WTC11 (cell line): ENCODE results near the gene OXER1. TPM values are rescaled to one million over a fixed set of nuclear protein-coding genes. Genes with fewer than 3 reads are reported as not detected.

Source experiments
- ATAC-seq: fragments of 200-7000 bp; cut with Tn5 transposase; 2 replicates; pipeline ENCODE4 v1.10.0; 2021; ENCODE audit warnings: mild to moderate bottlenecking, moderate library complexity
- CTCF ChIA-PET: fragments of 300-600 bp; sonication (Branson Sonifier 250); formaldehyde crosslinking; loops from one replicate; lab custom pipeline; 2021; ENCODE audit warnings: antibody characterized with exemption; lab: Charles Lee
- POLR2A ChIA-PET: fragments of 350-600 bp; sonication (Branson Sonifier 250); formaldehyde crosslinking; loops from one replicate; lab custom pipeline; 2021; ENCODE audit warnings: antibody characterized with exemption; lab: Charles Lee
- DNase-seq: peaks from one replicate; pipeline ENCODE4 v3.0.0; 2021; ENCODE audit warnings: low spot score
- H3K27ac Mint-ChIP-seq: 2 replicates; pipeline ENCODE4 v1.8.0; 2021; ENCODE audit warnings: mixed read lengths
- H3K27me3 Mint-ChIP-seq: 2 replicates; pipeline ENCODE4 v1.8.0; 2021; ENCODE audit warnings: low read depth, mild to moderate bottlenecking, moderate library complexity, mixed read lengths
- H3K36me3 Mint-ChIP-seq: 2 replicates; pipeline ENCODE4 v1.8.0; 2021; ENCODE audit warnings: mixed read lengths
- H3K4me1 Mint-ChIP-seq: 2 replicates; pipeline ENCODE4 v1.8.0; 2022; ENCODE audit warnings: mixed read lengths
- H3K4me3 Mint-ChIP-seq: 2 replicates; pipeline ENCODE4 v1.8.0; 2021; ENCODE audit warnings: mild to moderate bottlenecking, moderate library complexity, mixed read lengths
- H3K9me3 Mint-ChIP-seq: 2 replicates; pipeline ENCODE4 v1.8.0; 2021; ENCODE audit warnings: mixed read lengths
- E2F1 ChIP-seq: sonication (generic); formaldehyde crosslinking; IDR thresholded peaks from 2 replicates; pipeline ENCODE4 v1.8.0; 2022; ENCODE audit warnings: mild to moderate bottlenecking, missing genetic modification reagents
- GRHL2 ChIP-seq: fragments of 250-450 bp; sonication (Bioruptor Pico); IDR thresholded peaks from 2 replicates; pipeline ENCODE4 v1.8.0; 2022; ENCODE audit warnings: mild to moderate bottlenecking, moderate library complexity; ENCODE audit not compliant: insufficient replicate concordance, severe bottlenecking
- HMGA2 ChIP-seq: fragments of 250-450 bp; sonication (Bioruptor Pico); IDR thresholded peaks from 2 replicates; pipeline ENCODE4 v1.4.0; 2021; ENCODE audit warnings: mild to moderate bottlenecking, moderate library complexity
- IRF2 ChIP-seq: sonication (generic); formaldehyde crosslinking; IDR thresholded peaks from 2 replicates; pipeline ENCODE4 v1.8.0; 2022; ENCODE audit warnings: low read depth, missing genetic modification reagents, borderline replicate concordance
- JAZF1 ChIP-seq: fragments of 250-450 bp; sonication (Bioruptor Pico); IDR thresholded peaks from 2 replicates; pipeline ENCODE4 v1.9.0; 2021; ENCODE audit warnings: moderate library complexity, mild to moderate bottlenecking, inconsistent platforms
- JUN ChIP-seq: sonication (generic); formaldehyde crosslinking; IDR thresholded peaks from 2 replicates; pipeline ENCODE4 v1.8.0; 2023; ENCODE audit warnings: mild to moderate bottlenecking, missing genetic modification reagents
- NFYB ChIP-seq: sonication (generic); formaldehyde crosslinking; conservative IDR thresholded peaks from 2 replicates; pipeline ENCODE4 v1.8.0; 2022; ENCODE audit warnings: low read depth, missing genetic modification reagents
- PRDM15 ChIP-seq: sonication (generic); formaldehyde crosslinking; IDR thresholded peaks from 2 replicates; pipeline ENCODE4 v1.8.0; 2022; ENCODE audit warnings: missing genetic modification reagents
- SP1 ChIP-seq: sonication (generic); formaldehyde crosslinking; conservative IDR thresholded peaks from 2 replicates; pipeline ENCODE4 v1.8.1; 2022; ENCODE audit warnings: missing genetic modification reagents
- STAT6 ChIP-seq: sonication (generic); formaldehyde crosslinking; conservative IDR thresholded peaks from 2 replicates; pipeline ENCODE4 v1.8.1; 2023; ENCODE audit warnings: mild to moderate bottlenecking, low read depth, missing genetic modification reagents, moderate library complexity
- TCF7 ChIP-seq: sonication (generic); formaldehyde crosslinking; IDR thresholded peaks from 2 replicates; pipeline ENCODE4 v1.8.0; 2022; ENCODE audit warnings: mild to moderate bottlenecking, low read depth, missing genetic modification reagents, moderate library complexity
- ZBTB43 ChIP-seq: sonication (generic); formaldehyde crosslinking; IDR thresholded peaks from 2 replicates; pipeline ENCODE4 v1.8.1; 2023; ENCODE audit warnings: mild to moderate bottlenecking, missing genetic modification reagents
- ZNF138 ChIP-seq: sonication (generic); formaldehyde crosslinking; conservative IDR thresholded peaks from 2 replicates; pipeline ENCODE4 v1.8.1; 2022; ENCODE audit warnings: mild to moderate bottlenecking, moderate library complexity, missing genetic modification reagents
- ZNF281 ChIP-seq: sonication (generic); formaldehyde crosslinking; IDR thresholded peaks from 2 replicates; pipeline ENCODE4 v1.8.0; 2023; ENCODE audit warnings: mild to moderate bottlenecking, missing genetic modification reagents
- ZNF425 ChIP-seq: fragments of 250-450 bp; sonication (Bioruptor Pico); conservative IDR thresholded peaks from 2 replicates; pipeline ENCODE4 v1.9.0; 2021; ENCODE audit warnings: mild to moderate bottlenecking
- ZNF671 ChIP-seq: fragments of 250-450 bp; sonication (Bioruptor Pico); IDR thresholded peaks from 2 replicates; pipeline ENCODE4 v1.8.0; 2021; ENCODE audit warnings: mild to moderate bottlenecking
- total RNA-seq: library from RNA; stranded (reverse); gene quantifications from 3 replicates; pipeline ENCODE4 v1.2.3, GENCODE V29; 2021

Gene OXER1
- total RNA-seq, 1 experiment from 2014 or later = 2.6 TPM

GRCh38 chr2:42795275-42795674 is 31.3 kb upstream of the OXER1 start:
- peaks cover 17% of the 10 kb centered on the region for H3K27me3 Mint-ChIP-seq

More at GRCh38 chr2:42795275-42795674, 31.3 kb upstream of the OXER1 start:
- Mint-ChIP-seq H3K36me3 (0 out of 2 replicates have a peak, but pooled peaks cover 3% of the 10 kb centered on the region), H3K27ac (no peak overlapping the region), H3K9me3 (peaks cover 7% of the 10 kb centered on the region), H3K4me1 (peaks cover 39% of the 10 kb centered on the region), H3K4me3 (no peak overlapping the region)
- ATAC-seq = no peak
- CTCF ChIA-PET = interaction anchor here (1.5 to 5.8 kb wide), 4 partner anchors 16 to 229 kb away, joined by 3 to 70 read pairs (median 6); no protein-coding TSS in a partner anchor
- POLR2A ChIA-PET = interaction anchor here (0.6 kb wide), 1 partner anchor 348 kb away, joined by 3 read pairs; no protein-coding TSS in a partner anchor
- no peak for DNase-seq
- TF ChIP-seq SP1 (CRISPR knock-in tag) = no peak
- TF ChIP-seq ZNF138 = no peak
- no peak for TF ChIP-seq ZNF281 (CRISPR knock-in tag)
- TF ChIP-seq GRHL2 (CRISPR knock-in tag) = no peak
- no peak for TF ChIP-seq E2F1 (CRISPR knock-in tag)
- TF ChIP-seq ZNF425 (CRISPR knock-in tag) = no peak
- TF ChIP-seq TCF7 (CRISPR knock-in tag) = no peak
- no peak for TF ChIP-seq JUN (CRISPR knock-in tag)
- no peak for TF ChIP-seq HMGA2 (CRISPR knock-in tag)
- TF ChIP-seq IRF2 (CRISPR knock-in tag) = no peak
- no peak for TF ChIP-seq JAZF1 (CRISPR knock-in tag)
- no peak for TF ChIP-seq ZBTB43
- TF ChIP-seq PRDM15 (CRISPR knock-in tag) = no peak
- TF ChIP-seq ZNF671 (CRISPR knock-in tag) = no peak
- no peak for TF ChIP-seq STAT6 (CRISPR knock-in tag)
- no peak for TF ChIP-seq NFYB (CRISPR knock-in tag)
